Activated T-cell treated with anti-CD3 and anti-CD28 coated beads, Interleukin-2, amount 50 U/mL, for 72 hours (primary cell): ENCODE data around the gene GATB. TPM values are rescaled to one million over a fixed set of nuclear protein-coding genes. Genes with fewer than 3 reads are reported as not detected.

Experiments used
- ATAC-seq, 2 donors: fragments of 150-1000 bp; cut with Tn5 transposase; replicated peaks in 1 of 2; 2 replicates each; pipeline ENCODE4 v1.10.0; 2021; ENCODE audit warnings: moderate library complexity in 2 of 2, mild to moderate bottlenecking in 1 of 2
- DNase-seq, 2 donors: peaks; one replicate each; pipeline ENCODE4 v3.0.0; 2021 to 2022; ENCODE audit warnings: mixed read lengths in 1 of 2
- H3K27ac Mint-ChIP-seq: one replicate; pipeline ENCODE4 v1.8.0; 2022; ENCODE audit warnings: mild to moderate bottlenecking, moderate library complexity, mixed read lengths
- H3K27me3 Mint-ChIP-seq: one replicate; pipeline ENCODE4 v1.8.0; 2022; ENCODE audit warnings: low read depth, mixed read lengths
- H3K36me3 Mint-ChIP-seq, 2 donors: one replicate each; pipeline ENCODE4 v1.8.0; 2022; ENCODE audit warnings: mixed read lengths in 2 of 2, mild to moderate bottlenecking in 1 of 2; ENCODE audit not compliant: insufficient read depth in 2 of 2
- H3K4me1 Mint-ChIP-seq: one replicate; pipeline ENCODE4 v1.8.0; 2022; ENCODE audit warnings: low read depth, mixed read lengths
- H3K4me3 Mint-ChIP-seq, 2 donors: one replicate each; pipeline ENCODE4 v1.8.0; 2022; ENCODE audit warnings: mild to moderate bottlenecking in 2 of 2, mixed read lengths in 2 of 2, moderate library complexity in 2 of 2
- H3K9me3 Mint-ChIP-seq, 2 donors: one replicate each; pipeline ENCODE4 v1.8.0; 2022; ENCODE audit warnings: mixed read lengths in 2 of 2
- total RNA-seq, 2 donors: library from RNA; stranded (reverse); gene quantifications; one replicate each; pipeline ENCODE4 v1.2.3, GENCODE V29; 2022

The GATB gene
- total RNA-seq, 2 donors from 2014 or later = 15.4 to 19.5 TPM

GRCh38 chr4:151774324-151774723 is 13.5 kb upstream of the GATB start:
- Mint-ChIP-seq H3K4me3 (no peak overlapping the region), H3K27ac (no peak overlapping the region), H3K36me3 (peaks cover 7 to 15% of the 10 kb centered on the region in 2 donors), H3K27me3 (peaks cover 15% of the 10 kb centered on the region), H3K9me3 (peaks cover 10 to 16% of the 10 kb centered on the region in 2 donors), H3K4me1 (no peaks in the 10 kb centered on the region)
- no peak for DNase-seq
- ATAC-seq = no peak

DNA sequence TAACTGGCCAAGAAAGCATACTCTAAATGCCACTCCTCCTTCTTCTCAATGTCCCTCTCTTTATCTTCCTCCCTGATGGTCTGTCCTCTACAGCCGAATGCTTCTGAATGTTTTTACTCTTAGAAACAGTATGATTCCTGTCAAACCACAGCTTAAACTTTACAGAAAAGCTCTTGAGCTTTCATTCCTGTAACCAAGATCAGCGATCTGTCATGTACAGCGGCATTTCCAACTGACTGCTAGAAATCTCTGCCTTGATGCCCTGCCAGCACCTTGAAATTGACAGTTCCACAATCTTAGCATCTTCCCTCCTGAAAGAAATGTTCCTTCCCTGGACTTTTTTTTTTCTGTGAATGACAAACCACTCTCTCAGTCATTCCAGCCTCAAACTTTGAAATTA is 11.5 kb upstream of the GATB start:
- peaks cover 7 to 15% of the 10 kb centered on the region in 2 donors for H3K36me3 Mint-ChIP-seq
- peaks cover 15% of the 10 kb centered on the region for H3K27me3 Mint-ChIP-seq
- H3K4me1 Mint-ChIP-seq = no peaks in the 10 kb centered on the region
- ATAC-seq (no peak), DNase-seq (no peak)
- no peak overlapping the region for H3K27ac Mint-ChIP-seq
- H3K4me3 Mint-ChIP-seq = no peak overlapping the region
- peaks cover 10 to 16% of the 10 kb centered on the region in 2 donors for H3K9me3 Mint-ChIP-seq

- H3K27ac Mint-ChIP-seq = no peak overlapping the region
- peaks cover 11% of the 10 kb centered on the region for H3K27me3 Mint-ChIP-seq
- ATAC-seq (no peak), DNase-seq (no peak)
- H3K36me3 Mint-ChIP-seq = peaks cover 7 to 15% of the 10 kb centered on the region in 2 donors
- peaks cover 9 to 14% of the 10 kb centered on the region in 2 donors for H3K9me3 Mint-ChIP-seq
- no peak overlapping the region for H3K4me3 Mint-ChIP-seq
- no peaks in the 10 kb centered on the region for H3K4me1 Mint-ChIP-seq
Observed at GRCh38 chr4:151771664-151772063, 10.9 kb upstream of the GATB start.

DNA sequence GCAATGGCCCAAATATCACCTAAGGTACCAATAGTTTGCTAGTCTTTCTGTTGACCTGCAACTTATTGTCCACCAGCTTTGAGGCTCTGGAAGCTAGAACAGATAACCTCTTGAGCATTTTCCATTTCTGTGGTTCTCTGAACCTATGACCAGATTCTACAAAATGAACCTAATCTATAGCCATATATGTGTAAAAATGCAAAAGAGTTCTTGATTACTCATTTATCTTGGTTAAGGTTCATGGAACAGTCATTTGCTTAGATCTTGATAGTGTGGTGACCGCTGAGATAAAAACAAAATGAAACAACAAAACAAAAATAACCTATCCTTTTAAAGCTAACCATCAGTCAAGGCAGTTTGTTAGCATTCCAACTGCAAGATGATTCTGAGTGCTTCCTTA is 9.3 kb upstream of the GATB start:
- Mint-ChIP-seq H3K27ac (no peak overlapping the region), H3K9me3 (peaks cover 3 to 8% of the 10 kb centered on the region in 2 donors), H3K27me3 (peaks cover 6% of the 10 kb centered on the region), H3K4me1 (no peaks in the 10 kb centered on the region), H3K36me3 (peaks cover 2 to 10% of the 10 kb centered on the region in 2 donors), H3K4me3 (no peak overlapping the region)
- DNase-seq (no peak), ATAC-seq (peak in 1 of 2 donors; percentile 69)

DNA sequence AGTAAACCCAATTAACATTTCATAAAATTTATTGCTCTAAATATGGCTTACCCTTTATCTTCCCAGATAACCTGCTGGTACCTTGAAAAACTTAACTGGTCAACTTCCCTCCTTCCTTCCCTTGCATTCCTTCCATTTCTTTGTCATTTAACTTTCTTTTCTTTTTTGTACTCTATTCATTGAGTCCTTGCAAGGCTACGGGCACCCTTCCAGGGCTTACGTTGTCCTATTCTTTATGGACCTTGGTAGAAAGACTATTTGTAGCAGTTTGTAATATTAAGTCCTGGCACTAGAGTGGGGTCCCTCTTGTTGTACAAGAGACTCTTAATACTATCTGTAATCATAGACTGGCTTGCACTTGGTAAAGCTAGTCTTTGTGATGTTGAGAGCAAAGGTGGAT is 8.0 kb upstream of the GATB start:
- Mint-ChIP-seq H3K27me3 (peaks cover 9% of the 10 kb centered on the region), H3K27ac (no peak overlapping the region), H3K4me1 (no peaks in the 10 kb centered on the region), H3K36me3 (peaks cover 2% of the 10 kb centered on the region in 2 donors), H3K9me3 (peaks cover 0 to 2% of the 10 kb centered on the region in 2 donors), H3K4me3 (no peak overlapping the region)
- no peak for DNase-seq
- ATAC-seq = no peak

DNA sequence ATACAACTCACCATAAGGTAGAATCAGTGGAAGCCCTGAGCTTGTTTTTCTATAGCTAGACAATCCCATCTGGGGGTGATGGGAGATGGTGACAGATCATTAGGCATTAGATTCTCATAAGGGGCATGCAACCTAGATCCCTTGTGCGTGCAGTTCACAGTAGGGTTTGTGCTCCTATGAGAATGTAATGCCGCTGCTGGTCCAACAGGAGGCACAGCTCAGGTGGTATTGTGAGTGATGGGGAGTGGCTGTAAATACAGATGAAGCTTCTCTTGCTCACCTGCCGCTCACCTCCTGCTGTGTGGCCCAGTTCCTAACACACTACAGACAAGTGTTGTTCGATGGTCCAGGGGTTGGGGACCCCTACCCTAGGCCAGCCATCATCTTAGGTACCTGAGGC is 5.9 kb upstream of the GATB start:
- H3K36me3 Mint-ChIP-seq = no peaks in the 10 kb centered on the region
- H3K9me3 Mint-ChIP-seq = peaks cover 2 to 4% of the 10 kb centered on the region in 2 donors
- H3K27ac Mint-ChIP-seq = no peak overlapping the region
- peaks cover 9% of the 10 kb centered on the region for H3K27me3 Mint-ChIP-seq
- peaks cover under 1% of the 10 kb centered on the region for H3K4me1 Mint-ChIP-seq
- H3K4me3 Mint-ChIP-seq = no peak overlapping the region
- DNase-seq = no peak
- ATAC-seq = no peak

GRCh38 chr4:151760002-151760401 is 805 bp downstream of the GATB start:
- H3K27me3 Mint-ChIP-seq = peaks cover 1% of the 10 kb centered on the region
- H3K27ac Mint-ChIP-seq = peak overlapping the region; percentile 99

DNA sequence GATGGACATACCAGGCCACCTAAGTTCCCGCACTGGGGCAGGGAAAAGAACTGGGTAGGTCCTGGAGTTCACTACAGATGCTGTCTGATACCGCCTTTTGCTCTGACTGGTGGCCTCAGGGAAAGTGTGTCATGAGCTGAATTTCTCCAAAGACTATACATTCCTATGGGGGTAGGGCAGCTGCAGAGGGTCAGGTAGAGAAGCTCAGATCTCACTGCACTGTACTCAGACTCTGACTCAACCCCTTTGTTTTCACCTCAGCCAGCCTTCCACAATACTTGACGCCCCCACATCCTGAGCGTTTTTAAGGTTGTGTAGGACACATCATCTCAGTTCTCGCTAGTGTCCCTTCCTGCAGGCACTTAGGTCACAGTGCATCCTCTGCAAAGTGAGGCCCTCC is 7.8 kb downstream of the GATB start:
- DNase-seq (peak; percentile 16 to 39), ATAC-seq (peak; percentile 83 to 97)
- Mint-ChIP-seq H3K4me1 (peaks cover 11% of the 10 kb centered on the region), H3K27me3 (no peaks in the 10 kb centered on the region), H3K9me3 (no peaks in the 10 kb centered on the region), H3K4me3 (no peak overlapping the region), H3K36me3 (peaks cover 0 to 2% of the 10 kb centered on the region in 2 donors), H3K27ac (no peak overlapping the region)

More at GRCh38 chr4:151760002-151760401, 805 bp downstream of the GATB start:
- ATAC-seq (no peak), DNase-seq (no peak)
- peaks cover 3 to 5% of the 10 kb centered on the region in 2 donors for H3K9me3 Mint-ChIP-seq
- H3K4me1 Mint-ChIP-seq = peaks cover 12% of the 10 kb centered on the region
- peaks cover 1 to 3% of the 10 kb centered on the region in 2 donors for H3K36me3 Mint-ChIP-seq
- peak overlapping the region; percentile 93 to 100 for H3K4me3 Mint-ChIP-seq

GRCh38 chr4:151750156-151750555 is 10.7 kb downstream of the GATB start:
- Mint-ChIP-seq H3K4me3 (no peak overlapping the region), H3K36me3 (peaks cover 2 to 3% of the 10 kb centered on the region in 2 donors), H3K4me1 (peaks cover 11% of the 10 kb centered on the region), H3K27me3 (no peaks in the 10 kb centered on the region), H3K27ac (no peak overlapping the region), H3K9me3 (no peaks in the 10 kb centered on the region)
- ATAC-seq (no peak), DNase-seq (no peak)

GRCh38 chr4:151745481-151746231 is 15.2 kb downstream of the GATB start:
- no peak overlapping the region for H3K4me3 Mint-ChIP-seq
- H3K27ac Mint-ChIP-seq = no peak overlapping the region
- H3K9me3 Mint-ChIP-seq = no peaks in the 10 kb centered on the region
- no peak for DNase-seq
- peaks cover 6% of the 10 kb centered on the region for H3K4me1 Mint-ChIP-seq
- H3K27me3 Mint-ChIP-seq = no peaks in the 10 kb centered on the region
- H3K36me3 Mint-ChIP-seq = peaks cover 1 to 3% of the 10 kb centered on the region in 2 donors
- no peak for ATAC-seq

DNA sequence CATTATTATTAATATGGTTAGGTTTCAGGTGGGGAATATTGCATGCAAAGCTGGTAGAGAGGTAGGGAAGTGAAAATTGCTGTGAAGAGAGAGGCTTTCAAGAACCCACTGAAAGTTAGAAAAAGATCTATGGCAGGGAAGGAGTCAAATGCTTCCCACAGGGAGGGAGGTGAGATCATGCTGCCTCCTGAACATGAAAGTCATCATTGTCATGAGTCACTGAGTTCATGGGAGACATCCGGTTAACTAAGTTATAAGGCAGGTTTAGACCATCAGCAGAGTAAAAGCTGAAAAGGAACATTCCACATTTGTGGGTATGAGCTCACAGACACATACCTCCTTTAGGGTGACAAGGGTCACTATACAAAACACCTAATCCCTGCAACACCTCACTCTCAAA is 16.2 kb downstream of the GATB start:
- no peak overlapping the region for H3K27ac Mint-ChIP-seq

GRCh38 chr4:151743894-151744293 is 16.9 kb downstream of the GATB start:
- Mint-ChIP-seq H3K4me3 (no peak overlapping the region), H3K27ac (no peak overlapping the region), H3K27me3 (no peaks in the 10 kb centered on the region), H3K4me1 (peaks cover 6% of the 10 kb centered on the region), H3K9me3 (no peaks in the 10 kb centered on the region), H3K36me3 (peaks cover 1 to 5% of the 10 kb centered on the region in 2 donors)
- ATAC-seq (no peak), DNase-seq (no peak)

More for the DNA sequence above, 16.2 kb downstream of the GATB start:
- no peak overlapping the region for H3K4me3 Mint-ChIP-seq
- DNase-seq (no peak), ATAC-seq (peak in 1 of 2 donors; percentile 81)
- H3K9me3 Mint-ChIP-seq = no peaks in the 10 kb centered on the region
- H3K36me3 Mint-ChIP-seq = peaks cover 1 to 3% of the 10 kb centered on the region in 2 donors
- no peaks in the 10 kb centered on the region for H3K27me3 Mint-ChIP-seq
- H3K4me1 Mint-ChIP-seq = peaks cover 6% of the 10 kb centered on the region

GRCh38 chr4:151743128-151743854 is 17.5 kb downstream of the GATB start:
- H3K4me3 Mint-ChIP-seq = no peak overlapping the region
- DNase-seq (no peak), ATAC-seq (no peak)
- no peaks in the 10 kb centered on the region for H3K27me3 Mint-ChIP-seq
- peaks cover 6% of the 10 kb centered on the region for H3K4me1 Mint-ChIP-seq
- H3K9me3 Mint-ChIP-seq = no peaks in the 10 kb centered on the region
- peaks cover 1 to 5% of the 10 kb centered on the region in 2 donors for H3K36me3 Mint-ChIP-seq
- no peak overlapping the region for H3K27ac Mint-ChIP-seq
